ENCODE measurements around the gene RASGRF2. TPM values are rescaled to one million over a fixed set of nuclear protein-coding genes. Genes with fewer than 3 reads are reported as not detected.

The RASGRF2 gene
- total and polyA plus RNA-seq, 2 experiments from 2014 or later, result 0.04 TPM; not detected in 1

- in situ Hi-C loops (cut with MboI), result no loop called here
These were observed 42.5 kb upstream of the RASGRF2 start for GRCh38 chr5:80917631-80918030.

GRCh38 chr5:80919678-80920196 is 40.4 kb upstream of the RASGRF2 start:
- in situ Hi-C loops (cut with MboI), result no loop called here
- H3K9me3 ChIP-seq (ENCODE audit: low read depth), result no peaks in the 10 kb centered on the region
- H3K9ac ChIP-seq, result no peak overlapping the region
- no peak overlapping the region for H2AFZ ChIP-seq
- WGBS, 2 experiments (ENCODE audit: low coverage in 1 of 2, low lambda C conversion rate in 2 of 2, missing lambda C conversion rate in 2 of 2), result 61 to 64% methylated on average over 6 of the region's 6 CpGs
- no peaks in the 10 kb centered on the region for H3K79me2 ChIP-seq (ENCODE audit: insufficient read depth)
- TF ChIP-seq EZH2phosphoT487 (IDR thresholded peaks at IDR 0.05; ENCODE audit: insufficient read depth, low read depth) (no peak), EZH2 (IDR thresholded peaks at IDR 0.05; ENCODE audit: insufficient read depth, poor library complexity, severe bottlenecking) (no peak)
- H3K4me2 ChIP-seq (ENCODE audit: unreplicated experiment), result no peak overlapping the region
- no peaks in the 10 kb centered on the region for H3K9me2 ChIP-seq (ENCODE audit: insufficient read depth)
- H3F3A ChIP-seq (ENCODE audit: insufficient read depth), result no peaks in the 10 kb centered on the region
- H3K27me3 ChIP-seq (replicated peaks; ENCODE audit: insufficient read depth), result no peaks in the 10 kb centered on the region
- no peak overlapping the region for H3K4me3 ChIP-seq
- H3K27ac ChIP-seq, result no peak overlapping the region
- no peaks in the 10 kb centered on the region for H3K36me3 ChIP-seq (ENCODE audit: low read depth)
- no peaks in the 10 kb centered on the region for H4K20me1 ChIP-seq (ENCODE audit: insufficient read depth)
- no peak for DNase-seq
- H3K4me1 ChIP-seq (ENCODE audit: insufficient read depth), result no peaks in the 10 kb centered on the region

More at GRCh38 chr5:80917631-80918030, 42.5 kb upstream of the RASGRF2 start:
- Histone ChIP-seq H2AFZ (no peak overlapping the region), H3K4me3 (no peak overlapping the region), H3K27ac (no peak overlapping the region), H4K20me1 (ENCODE audit: insufficient read depth) (no peaks in the 10 kb centered on the region), H3K4me2 (ENCODE audit: unreplicated experiment) (no peak overlapping the region), H3K9ac (no peak overlapping the region), H3K9me2 (ENCODE audit: insufficient read depth) (no peaks in the 10 kb centered on the region), H3K9me3 (ENCODE audit: low read depth) (no peaks in the 10 kb centered on the region), H3K79me2 (ENCODE audit: insufficient read depth) (no peaks in the 10 kb centered on the region), H3K36me3 (ENCODE audit: low read depth) (no peaks in the 10 kb centered on the region), H3K4me1 (ENCODE audit: insufficient read depth) (no peaks in the 10 kb centered on the region), H3F3A (ENCODE audit: insufficient read depth) (no peaks in the 10 kb centered on the region), H3K27me3 (replicated peaks; ENCODE audit: insufficient read depth) (no peaks in the 10 kb centered on the region)
- DNase-seq, result no peak
- no peak for TF ChIP-seq EZH2phosphoT487 (IDR thresholded peaks at IDR 0.05; ENCODE audit: insufficient read depth, low read depth)
- no peak for TF ChIP-seq EZH2 (IDR thresholded peaks at IDR 0.05; ENCODE audit: insufficient read depth, poor library complexity, severe bottlenecking)
- 73 to 81% methylated on average over 3 of the region's 3 CpGs for WGBS, 2 experiments (ENCODE audit: low coverage in 1 of 2, low lambda C conversion rate in 2 of 2, missing lambda C conversion rate in 2 of 2)

- H3K36me3 ChIP-seq (ENCODE audit: low read depth), result no peaks in the 10 kb centered on the region
- no peak overlapping the region for H2AFZ ChIP-seq
- no peak overlapping the region for H3K4me2 ChIP-seq (ENCODE audit: unreplicated experiment)
- no peak for DNase-seq
- no peak overlapping the region for H3K27ac ChIP-seq
- no peaks in the 10 kb centered on the region for H3K4me1 ChIP-seq (ENCODE audit: insufficient read depth)
- H3K4me3 ChIP-seq, result no peak overlapping the region
- no peaks in the 10 kb centered on the region for H3K27me3 ChIP-seq (replicated peaks; ENCODE audit: insufficient read depth)
- TF ChIP-seq EZH2 (IDR thresholded peaks at IDR 0.05; ENCODE audit: insufficient read depth, poor library complexity, severe bottlenecking) (no peak), EZH2phosphoT487 (IDR thresholded peaks at IDR 0.05; ENCODE audit: insufficient read depth, low read depth) (no peak)
- H3K9me2 ChIP-seq (ENCODE audit: insufficient read depth), result no peaks in the 10 kb centered on the region
- no peaks in the 10 kb centered on the region for H3K79me2 ChIP-seq (ENCODE audit: insufficient read depth)
- no peaks in the 10 kb centered on the region for H3F3A ChIP-seq (ENCODE audit: insufficient read depth)
- H3K9me3 ChIP-seq (ENCODE audit: low read depth), result no peaks in the 10 kb centered on the region
- no peak overlapping the region for H3K9ac ChIP-seq
- no peaks in the 10 kb centered on the region for H4K20me1 ChIP-seq (ENCODE audit: insufficient read depth)
- in situ Hi-C loops (cut with MboI), result no loop called here
These were observed 39.8 kb upstream of the RASGRF2 start for GRCh38 chr5:80920333-80920732.

- no peak overlapping the region for H3K4me2 ChIP-seq (ENCODE audit: unreplicated experiment)
- H3K27ac ChIP-seq, result no peak overlapping the region
- no peak for DNase-seq
- H2AFZ ChIP-seq, result no peak overlapping the region
- in situ Hi-C loops (cut with MboI), result no loop called here
- H3K79me2 ChIP-seq (ENCODE audit: insufficient read depth), result no peaks in the 10 kb centered on the region
- H3K27me3 ChIP-seq (replicated peaks; ENCODE audit: insufficient read depth), result no peaks in the 10 kb centered on the region
- no peaks in the 10 kb centered on the region for H3K4me1 ChIP-seq (ENCODE audit: insufficient read depth)
- H3K4me3 ChIP-seq, result no peak overlapping the region
- no peaks in the 10 kb centered on the region for H3K9me2 ChIP-seq (ENCODE audit: insufficient read depth)
- no peak for TF ChIP-seq EZH2 (IDR thresholded peaks at IDR 0.05; ENCODE audit: insufficient read depth, poor library complexity, severe bottlenecking)
- no peak for TF ChIP-seq EZH2phosphoT487 (IDR thresholded peaks at IDR 0.05; ENCODE audit: insufficient read depth, low read depth)
- H3F3A ChIP-seq (ENCODE audit: insufficient read depth), result no peaks in the 10 kb centered on the region
- no peaks in the 10 kb centered on the region for H3K36me3 ChIP-seq (ENCODE audit: low read depth)
- no peaks in the 10 kb centered on the region for H3K9me3 ChIP-seq (ENCODE audit: low read depth)
- no peak overlapping the region for H3K9ac ChIP-seq
- H4K20me1 ChIP-seq (ENCODE audit: insufficient read depth), result no peaks in the 10 kb centered on the region
These were observed 39.1 kb upstream of the RASGRF2 start for GRCh38 chr5:80921026-80921425.

GRCh38 chr5:80925931-80926330 is 34.2 kb upstream of the RASGRF2 start:
- no peak for DNase-seq
- no peaks in the 10 kb centered on the region for H3K9me2 ChIP-seq (ENCODE audit: insufficient read depth)
- H3K9ac ChIP-seq, result no peak overlapping the region
- 26 to 37% methylated on average over 1 of the region's 1 CpG for WGBS, 2 experiments (ENCODE audit: low coverage in 1 of 2, low lambda C conversion rate in 2 of 2, missing lambda C conversion rate in 2 of 2)
- TF ChIP-seq EZH2phosphoT487 (IDR thresholded peaks at IDR 0.05; ENCODE audit: insufficient read depth, low read depth), result no peak
- no peaks in the 10 kb centered on the region for H3K9me3 ChIP-seq (ENCODE audit: low read depth)
- H3K4me3 ChIP-seq, result no peak overlapping the region
- H3K27ac ChIP-seq, result no peak overlapping the region
- in situ Hi-C loops (cut with MboI), result no loop called here
- no peaks in the 10 kb centered on the region for H3F3A ChIP-seq (ENCODE audit: insufficient read depth)
- H4K20me1 ChIP-seq (ENCODE audit: insufficient read depth), result no peaks in the 10 kb centered on the region
- no peaks in the 10 kb centered on the region for H3K36me3 ChIP-seq (ENCODE audit: low read depth)
- H3K4me1 ChIP-seq (ENCODE audit: insufficient read depth), result no peaks in the 10 kb centered on the region
- no peaks in the 10 kb centered on the region for H3K79me2 ChIP-seq (ENCODE audit: insufficient read depth)
- H3K4me2 ChIP-seq (ENCODE audit: unreplicated experiment), result no peak overlapping the region
- H2AFZ ChIP-seq, result no peak overlapping the region
- H3K27me3 ChIP-seq (replicated peaks; ENCODE audit: insufficient read depth), result no peaks in the 10 kb centered on the region

All from GM23248 (cell line).